NCI-H1694 treated with DMSO at 0.1 percent for 48 hours (cell line): ENCODE results near the gene AKAP7.

Experiments used
- DNase-seq: peaks from one replicate; lab custom pipeline; 2025; lab: John Stamatoyannopoulos, UW

The AKAP7 gene

GRCh38 chr6:131134220-131134979, 867 bp upstream of the AKAP7 start:
- no peak for DNase-seq

- no peak for DNase-seq
Measured at GRCh38 chr6:131134980-131135243, 355 bp upstream of the AKAP7 start.

- DNase-seq, result no peak
Measured at GRCh38 chr6:131136021-131136786, 937 bp downstream of the AKAP7 start.

GRCh38 chr6:131139599-131139998, 4.3 kb downstream of the AKAP7 start:
- no peak for DNase-seq

- DNase-seq, result no peak
Measured at GRCh38 chr6:131143319-131143718, 8.1 kb downstream of the AKAP7 start.

- DNase-seq, result no peak
Measured at GRCh38 chr6:131146865-131147264, 11.6 kb downstream of the AKAP7 start.

- no peak for DNase-seq
Measured at GRCh38 chr6:131156411-131156810, 21.1 kb downstream of the AKAP7 start.

- DNase-seq, result no peak
Measured at GRCh38 chr6:131159578-131159977, 24.3 kb downstream of the AKAP7 start.

- no peak for DNase-seq
Measured at GRCh38 chr6:131160254-131160758, 25.0 kb downstream of the AKAP7 start.

- DNase-seq, result no peak
Measured at GRCh38 chr6:131161987-131162386, 26.7 kb downstream of the AKAP7 start.

GRCh38 chr6:131163886-131164285, 28.6 kb downstream of the AKAP7 start:
- DNase-seq, result no peak

- DNase-seq, result no peak
Measured at GRCh38 chr6:131164506-131164905, 29.2 kb downstream of the AKAP7 start.

GRCh38 chr6:131167773-131168172, 32.5 kb downstream of the AKAP7 start:
- no peak for DNase-seq

- DNase-seq, result no peak
Measured at GRCh38 chr6:131169613-131170012, 34.3 kb downstream of the AKAP7 start.

GRCh38 chr6:131172222-131172621, 37.0 kb downstream of the AKAP7 start:
- DNase-seq, result no peak

GRCh38 chr6:131173680-131174079, 38.4 kb downstream of the AKAP7 start:
- no peak for DNase-seq

GRCh38 chr6:131175564-131175963, 40.3 kb downstream of the AKAP7 start:
- DNase-seq, result no peak

- DNase-seq, result no peak
Measured at GRCh38 chr6:131177996-131178395, 42.7 kb downstream of the AKAP7 start.

GRCh38 chr6:131182991-131183425, 47.7 kb downstream of the AKAP7 start:
- no peak for DNase-seq

- DNase-seq, result no peak
Measured at GRCh38 chr6:131183427-131184095, 48.3 kb downstream of the AKAP7 start.

- DNase-seq, result no peak
Measured at GRCh38 chr6:131191590-131191989, 56.3 kb downstream of the AKAP7 start.

GRCh38 chr6:131197716-131198115, 62.4 kb downstream of the AKAP7 start:
- no peak for DNase-seq
